Upper lobe of left lung (tissue), 4 donors: ENCODE results near the gene HTR6.

ENCODE experiments used
- CTCF ChIP-seq, 6 experiments: fragments of 450-650 bp in 4 of 6; fragments of 200-600 bp in 2 of 6; sonication (generic) in 2 of 6; IDR thresholded peaks; one replicate each; pipeline ENCODE4 v1.5.1; 2016 to 2019; ENCODE audit warnings: antibody characterized with exemption in 6 of 6
- POLR2AphosphoS5 ChIP-seq, 2 donors: sonication (generic); formaldehyde crosslinking; IDR thresholded peaks; one replicate each; pipeline ENCODE4 v1.5.1; 2017; ENCODE audit warnings: antibody characterized with exemption in 2 of 2

GRCh38 chr1:19664453-19665185 lies at the start of gene HTR6:
- TF ChIP-seq CTCF (IDR thresholded peaks at IDR 0.05) (no peak), POLR2AphosphoS5 (IDR thresholded peaks at IDR 0.05) (no peak)
